GM21576 (cell line): ENCODE data around the gene KCNS3.

Experiments
- ATAC-seq: cut with Tn5 transposase; IDR thresholded peaks from one replicate; pipeline ENCODE4 v1.9.1; 2021; ENCODE audit warnings: mild to moderate bottlenecking, moderate library complexity; ENCODE audit not compliant: unreplicated experiment

The KCNS3 gene, protein sequence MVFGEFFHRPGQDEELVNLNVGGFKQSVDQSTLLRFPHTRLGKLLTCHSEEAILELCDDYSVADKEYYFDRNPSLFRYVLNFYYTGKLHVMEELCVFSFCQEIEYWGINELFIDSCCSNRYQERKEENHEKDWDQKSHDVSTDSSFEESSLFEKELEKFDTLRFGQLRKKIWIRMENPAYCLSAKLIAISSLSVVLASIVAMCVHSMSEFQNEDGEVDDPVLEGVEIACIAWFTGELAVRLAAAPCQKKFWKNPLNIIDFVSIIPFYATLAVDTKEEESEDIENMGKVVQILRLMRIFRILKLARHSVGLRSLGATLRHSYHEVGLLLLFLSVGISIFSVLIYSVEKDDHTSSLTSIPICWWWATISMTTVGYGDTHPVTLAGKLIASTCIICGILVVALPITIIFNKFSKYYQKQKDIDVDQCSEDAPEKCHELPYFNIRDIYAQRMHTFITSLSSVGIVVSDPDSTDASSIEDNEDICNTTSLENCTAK

GRCh38 chr2:17878281-17879136 lies at the start of gene KCNS3:
KCNS3 (plus strand) TSS chr2:17878667; CDS start chr2:17931009, 52,342 bp downstream.
- peak; percentile 65 for ATAC-seq

DNA sequence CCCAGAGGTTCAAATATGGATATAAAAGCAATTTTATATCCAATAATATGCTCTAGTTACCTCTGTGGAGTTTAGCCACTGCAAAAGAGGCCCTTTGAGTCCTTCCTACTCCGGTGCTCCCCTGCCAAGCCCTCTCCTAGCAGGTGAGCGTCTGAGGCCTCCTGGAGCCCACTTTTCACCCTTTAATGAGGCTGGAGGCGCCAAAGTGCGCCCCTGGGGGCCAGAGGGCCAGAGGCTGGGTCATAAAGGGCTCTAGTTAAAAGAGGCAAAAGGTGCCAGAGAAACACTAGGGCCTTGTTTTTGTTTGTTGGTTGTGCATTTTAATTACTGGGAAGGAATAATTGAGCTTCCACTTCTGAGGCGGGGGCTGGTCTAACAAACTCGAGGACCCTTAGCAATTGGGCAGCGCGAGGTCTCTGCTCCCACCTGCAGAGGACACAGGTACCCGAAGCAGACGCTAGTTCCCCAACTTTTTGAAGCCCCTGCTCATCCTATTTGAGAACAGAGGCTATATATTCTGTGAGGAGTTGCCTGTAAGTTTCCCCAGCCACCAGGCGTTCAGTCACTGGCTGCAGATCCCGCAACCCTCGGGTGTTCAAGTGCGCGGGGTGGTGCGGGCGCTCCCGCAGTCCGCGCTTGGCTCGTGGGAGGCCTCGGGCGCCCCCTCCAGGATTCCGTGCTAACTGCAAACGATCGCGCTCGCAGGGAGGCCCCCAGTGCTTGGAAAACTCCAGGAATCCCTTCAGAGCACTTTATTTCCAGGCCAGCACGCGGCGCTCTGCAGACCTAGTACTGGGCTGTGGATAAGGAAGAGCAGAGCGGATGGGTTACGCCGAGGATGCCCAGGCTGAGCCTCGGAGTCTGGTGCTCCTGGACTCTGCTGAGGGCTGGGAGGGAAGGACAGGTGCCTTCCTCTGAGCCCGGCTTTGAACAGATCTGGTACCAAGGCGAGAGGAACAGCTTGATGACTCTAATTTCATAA lies 48.1 kb upstream of the KCNS3 start:
- peak; percentile 88 for ATAC-seq

DNA sequence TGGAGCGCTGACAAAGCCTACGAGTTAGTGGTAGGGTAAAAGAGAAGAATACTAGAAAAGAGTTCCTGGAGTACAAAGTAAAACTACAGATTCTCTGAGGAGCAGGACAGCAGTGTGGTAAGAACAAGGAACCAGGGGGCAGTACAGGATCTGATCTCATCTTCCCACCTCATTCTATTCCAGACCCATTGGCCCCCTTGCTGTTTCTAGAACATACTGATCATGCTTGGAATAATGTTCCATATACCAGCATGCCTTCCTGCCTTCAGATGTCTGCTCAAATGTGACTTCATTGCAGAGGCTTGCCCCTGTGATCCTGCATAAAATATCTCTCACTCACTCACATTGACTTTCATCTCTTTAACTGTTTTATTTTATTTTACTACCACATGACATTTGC lies 43.0 kb upstream of the KCNS3 start:
- no peak for ATAC-seq

GRCh38 chr2:17839959-17840358 lies 38.5 kb upstream of the KCNS3 start:
- no peak for ATAC-seq

DNA sequence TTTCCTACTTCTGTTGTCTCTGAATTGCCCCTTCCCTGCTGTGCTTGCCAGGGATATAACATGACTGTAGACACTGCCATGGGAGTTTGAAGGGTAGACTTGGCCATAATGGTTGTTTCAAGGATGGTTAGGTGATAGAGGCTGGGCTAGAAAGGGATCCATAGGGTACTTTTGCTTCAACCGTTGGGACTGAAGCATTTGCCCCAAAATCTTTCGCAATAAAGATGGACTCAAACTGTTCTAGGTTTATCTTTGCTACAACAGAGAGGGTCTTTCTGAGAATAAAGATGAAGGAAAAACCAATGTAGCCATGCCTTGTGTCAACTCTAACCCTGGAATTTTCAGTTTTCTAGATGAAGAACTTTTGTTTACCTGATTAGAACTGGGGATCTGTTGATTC lies 35.0 kb upstream of the KCNS3 start:
- ATAC-seq: no peak

DNA sequence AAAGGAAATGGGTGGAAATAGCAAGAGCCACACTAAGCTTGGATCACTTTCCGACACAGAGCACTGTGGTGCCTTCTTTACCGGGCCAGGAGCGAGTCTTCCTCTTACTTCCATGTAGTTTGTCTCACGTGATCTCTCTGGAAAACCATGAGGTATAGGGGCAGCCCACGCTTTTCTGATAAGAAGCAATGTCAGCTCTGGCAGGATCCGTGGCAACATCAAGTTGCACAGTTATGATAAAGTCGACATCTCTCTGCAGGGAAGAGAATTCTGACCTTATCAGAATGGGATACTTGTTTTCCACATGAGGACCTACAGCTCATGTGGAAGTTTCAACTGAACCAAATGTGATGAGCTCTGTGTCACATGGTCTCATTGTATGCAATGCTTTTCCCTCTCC lies 32.7 kb upstream of the KCNS3 start:
- ATAC-seq: no peak

GRCh38 chr2:17846676-17847075 lies 31.8 kb upstream of the KCNS3 start:
- no peak for ATAC-seq

GRCh38 chr2:17847236-17847635 lies 31.2 kb upstream of the KCNS3 start:
- no peak for ATAC-seq

GRCh38 chr2:17849275-17849674 lies 29.2 kb upstream of the KCNS3 start:
- ATAC-seq: no peak

- no peak for ATAC-seq
Observed at GRCh38 chr2:17850151-17850550, 28.3 kb upstream of the KCNS3 start.

DNA sequence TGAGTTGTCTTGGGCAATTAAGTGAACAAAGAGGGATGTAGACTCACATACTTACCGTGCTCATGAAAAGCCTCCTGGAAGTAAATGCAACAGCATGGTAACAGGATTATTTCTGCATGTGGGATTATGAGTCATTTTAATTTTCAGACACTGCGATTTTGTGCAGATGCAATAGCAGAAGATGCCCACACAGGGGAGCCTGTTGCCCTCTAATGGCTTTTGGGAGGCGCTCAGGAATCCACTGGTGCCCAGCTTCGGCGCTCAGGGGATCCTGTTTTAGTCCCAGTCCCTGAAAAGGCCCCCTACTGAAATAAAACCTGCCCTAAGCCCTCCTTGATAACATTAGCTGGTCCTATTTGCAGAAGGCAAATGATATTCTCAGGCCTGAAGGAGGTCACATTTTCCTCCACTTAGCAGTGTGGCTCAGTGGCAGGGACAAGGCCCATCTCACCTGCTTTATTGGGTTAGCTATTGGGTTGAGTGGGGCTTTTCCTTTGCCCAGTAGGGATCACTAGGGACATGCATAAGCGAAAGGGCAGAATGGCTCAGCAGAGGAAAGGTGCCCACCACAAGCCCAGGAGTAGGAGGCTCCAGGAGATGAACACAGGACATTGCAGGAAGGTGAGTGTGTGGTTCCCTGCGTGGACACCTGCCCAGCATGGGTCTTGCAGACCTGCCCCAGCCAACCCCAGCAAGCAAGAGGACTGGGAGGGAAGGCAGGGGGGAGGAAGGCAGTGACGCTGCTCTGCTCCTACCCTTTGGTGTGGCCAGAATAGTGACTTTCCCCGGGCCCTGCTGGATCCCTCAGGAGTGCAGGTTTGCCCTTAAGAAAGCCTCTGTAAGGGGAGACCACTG lies 26.5 kb upstream of the KCNS3 start:
- ATAC-seq: peak; percentile 89

DNA sequence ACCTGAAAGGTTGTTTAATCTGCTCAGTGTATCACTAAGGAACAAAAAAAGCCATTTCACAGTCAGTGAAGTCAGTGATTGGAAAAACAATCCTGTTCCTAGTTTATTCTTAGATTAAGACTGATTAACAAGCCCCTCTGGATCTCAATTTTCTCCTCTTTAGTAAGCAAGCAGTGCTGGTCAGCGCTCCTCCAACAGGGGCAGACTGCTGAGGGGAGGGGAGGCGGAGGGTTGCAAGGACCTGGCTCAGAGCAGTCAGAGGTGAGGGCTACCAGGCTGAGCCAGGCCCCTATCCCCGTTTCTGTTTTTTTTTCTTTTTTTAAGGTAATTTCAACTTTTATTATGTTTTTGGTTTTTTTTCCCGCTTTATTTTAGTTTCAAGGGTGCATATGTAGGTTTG lies 24.7 kb upstream of the KCNS3 start:
- ATAC-seq: no peak

DNA sequence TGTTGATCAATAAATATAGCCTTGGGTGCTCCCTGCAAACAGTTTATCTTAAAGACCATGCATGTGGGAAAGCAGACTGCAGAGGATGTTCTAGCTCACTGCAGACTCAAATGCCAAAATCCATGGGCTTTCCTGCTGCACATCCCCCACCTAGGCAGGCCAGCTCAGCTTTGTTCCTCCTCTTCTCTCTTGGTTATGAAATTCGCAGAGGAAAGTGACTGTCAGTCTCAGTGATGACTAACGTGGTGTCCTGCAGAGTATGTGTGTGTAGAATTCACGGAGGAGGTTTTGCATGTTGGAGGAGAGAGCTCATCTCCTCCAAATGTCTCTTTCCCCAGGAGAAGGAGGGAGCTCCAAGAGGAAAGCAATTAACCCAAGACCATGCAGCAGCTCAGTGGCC lies 21.4 kb upstream of the KCNS3 start:
- ATAC-seq: no peak

- ATAC-seq: no peak
Observed at GRCh38 chr2:17858064-17858463, 20.4 kb upstream of the KCNS3 start.

GRCh38 chr2:17863539-17863938 lies 14.9 kb upstream of the KCNS3 start:
- no peak for ATAC-seq

GRCh38 chr2:17864676-17865075 lies 13.8 kb upstream of the KCNS3 start:
- ATAC-seq: no peak

DNA sequence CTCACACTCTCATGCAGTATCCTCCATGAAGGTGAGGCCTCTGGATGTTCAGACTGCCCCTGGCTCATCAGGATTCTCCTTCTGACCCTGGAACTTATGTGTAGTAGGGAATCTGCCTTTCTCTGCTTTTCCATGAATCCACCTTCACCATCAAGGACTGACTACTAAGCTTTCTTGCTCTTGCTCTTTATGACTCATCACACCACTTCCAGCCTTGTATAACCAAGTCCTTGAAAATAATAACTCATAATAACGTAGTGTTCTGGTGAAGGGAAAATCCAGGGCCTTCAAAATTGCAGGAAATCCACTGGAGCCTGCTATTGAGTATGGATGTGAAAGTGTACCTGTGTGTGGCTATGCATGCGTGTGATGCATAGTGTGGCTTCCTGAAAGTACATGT lies 11.3 kb upstream of the KCNS3 start:
- no peak for ATAC-seq

DNA sequence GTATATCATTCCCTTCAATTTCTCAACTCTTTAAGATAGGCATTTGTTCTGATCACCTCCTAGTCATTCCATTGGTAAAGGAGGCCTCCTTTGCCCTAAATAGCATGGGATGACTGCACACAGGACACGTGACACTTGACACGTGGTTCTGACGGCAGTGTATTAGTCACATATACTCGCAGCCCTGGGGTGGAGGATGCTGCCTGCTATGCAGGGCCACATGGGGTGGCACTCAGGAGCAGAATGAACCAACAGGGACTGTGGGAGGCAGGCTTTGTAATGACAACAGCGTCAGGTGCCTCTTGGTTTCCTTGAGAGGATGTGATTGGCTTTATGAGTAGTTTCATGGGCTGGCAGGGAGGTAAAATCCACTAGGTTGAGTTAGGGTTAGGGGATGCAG lies 9.3 kb upstream of the KCNS3 start:
- no peak for ATAC-seq

GRCh38 chr2:17871639-17872038 lies 6.8 kb upstream of the KCNS3 start:
- ATAC-seq: no peak

GRCh38 chr2:17873021-17873420 lies 5.4 kb upstream of the KCNS3 start:
- no peak for ATAC-seq
